ENCODE measurements around the gene KIF2A.

KIF2A gene

GRCh38 chr5:62331921-62332320 is 25.9 kb downstream of the KIF2A start:
- H3K9me3 ChIP-seq (ENCODE audit: low read length): no peaks in the 10 kb centered on the region
- H3K36me3 ChIP-seq (ENCODE audit: insufficient read depth, low read length): peaks cover 5% of the 10 kb centered on the region
- H3K27me3 ChIP-seq (ENCODE audit: control insufficient read depth in 1 of 2, insufficient read depth in 2 of 2, low read length in 2 of 2): no peaks in the 10 kb centered on the region
- no peak overlapping the region for H3K9ac ChIP-seq (ENCODE audit: low read length)
- no peaks in the 10 kb centered on the region for H3K4me1 ChIP-seq (ENCODE audit: insufficient read depth, low read length)
- H3K27ac ChIP-seq (ENCODE audit: low read depth, low read length): no peak overlapping the region
- H3K4me3 ChIP-seq (ENCODE audit: low read depth in 1 of 2, low read length in 2 of 2): no peak overlapping the region

- Histone ChIP-seq H3K4me3 (ENCODE audit: low read depth in 1 of 2, low read length in 2 of 2) (no peak overlapping the region), H3K9me3 (ENCODE audit: low read length) (no peaks in the 10 kb centered on the region), H3K27ac (ENCODE audit: low read depth, low read length) (no peak overlapping the region), H3K27me3 (ENCODE audit: control insufficient read depth in 1 of 2, insufficient read depth in 2 of 2, low read length in 2 of 2) (no peaks in the 10 kb centered on the region), H3K36me3 (ENCODE audit: insufficient read depth, low read length) (peaks cover 5% of the 10 kb centered on the region), H3K4me1 (ENCODE audit: insufficient read depth, low read length) (no peaks in the 10 kb centered on the region), H3K9ac (ENCODE audit: low read length) (no peak overlapping the region)
Observed at GRCh38 chr5:62333250-62333794, 27.3 kb downstream of the KIF2A start.

GRCh38 chr5:62334082-62334481 is 28.1 kb downstream of the KIF2A start:
- Histone ChIP-seq H3K36me3 (ENCODE audit: insufficient read depth, low read length) (peaks cover 5% of the 10 kb centered on the region), H3K4me3 (ENCODE audit: low read depth in 1 of 2, low read length in 2 of 2) (no peak overlapping the region), H3K9ac (ENCODE audit: low read length) (no peak overlapping the region), H3K9me3 (ENCODE audit: low read length) (no peaks in the 10 kb centered on the region), H3K27me3 (ENCODE audit: control insufficient read depth in 1 of 2, insufficient read depth in 2 of 2, low read length in 2 of 2) (no peaks in the 10 kb centered on the region), H3K27ac (ENCODE audit: low read depth, low read length) (no peak overlapping the region), H3K4me1 (ENCODE audit: insufficient read depth, low read length) (no peaks in the 10 kb centered on the region)

- no peak overlapping the region for H3K27ac ChIP-seq (ENCODE audit: low read depth, low read length)
- H3K4me3 ChIP-seq (ENCODE audit: low read depth in 1 of 2, low read length in 2 of 2): no peak overlapping the region
- no peaks in the 10 kb centered on the region for H3K9me3 ChIP-seq (ENCODE audit: low read length)
- H3K36me3 ChIP-seq (ENCODE audit: insufficient read depth, low read length): no peaks in the 10 kb centered on the region
- no peak overlapping the region for H3K9ac ChIP-seq (ENCODE audit: low read length)
- H3K4me1 ChIP-seq (ENCODE audit: insufficient read depth, low read length): no peaks in the 10 kb centered on the region
- H3K27me3 ChIP-seq (ENCODE audit: control insufficient read depth in 1 of 2, insufficient read depth in 2 of 2, low read length in 2 of 2): no peaks in the 10 kb centered on the region
Observed at GRCh38 chr5:62340392-62340791, 34.4 kb downstream of the KIF2A start.

GRCh38 chr5:62340979-62341378 is 35.0 kb downstream of the KIF2A start:
- H3K9ac ChIP-seq (ENCODE audit: low read length): no peak overlapping the region
- H3K27ac ChIP-seq (ENCODE audit: low read depth, low read length): no peak overlapping the region
- no peaks in the 10 kb centered on the region for H3K36me3 ChIP-seq (ENCODE audit: insufficient read depth, low read length)
- no peaks in the 10 kb centered on the region for H3K9me3 ChIP-seq (ENCODE audit: low read length)
- no peaks in the 10 kb centered on the region for H3K4me1 ChIP-seq (ENCODE audit: insufficient read depth, low read length)
- no peaks in the 10 kb centered on the region for H3K27me3 ChIP-seq (ENCODE audit: control insufficient read depth in 1 of 2, insufficient read depth in 2 of 2, low read length in 2 of 2)
- H3K4me3 ChIP-seq (ENCODE audit: low read depth in 1 of 2, low read length in 2 of 2): no peak overlapping the region

GRCh38 chr5:62341783-62342475 is 35.9 kb downstream of the KIF2A start:
- Histone ChIP-seq H3K36me3 (ENCODE audit: insufficient read depth, low read length) (no peaks in the 10 kb centered on the region), H3K9me3 (ENCODE audit: low read length) (no peaks in the 10 kb centered on the region), H3K4me3 (ENCODE audit: low read depth in 1 of 2, low read length in 2 of 2) (no peak overlapping the region), H3K9ac (ENCODE audit: low read length) (no peak overlapping the region), H3K4me1 (ENCODE audit: insufficient read depth, low read length) (no peaks in the 10 kb centered on the region), H3K27me3 (ENCODE audit: control insufficient read depth in 1 of 2, insufficient read depth in 2 of 2, low read length in 2 of 2) (no peaks in the 10 kb centered on the region), H3K27ac (ENCODE audit: low read depth, low read length) (no peak overlapping the region)

GRCh38 chr5:62342476-62342837 is 36.5 kb downstream of the KIF2A start:
- Histone ChIP-seq H3K9ac (ENCODE audit: low read length) (no peak overlapping the region), H3K27me3 (ENCODE audit: control insufficient read depth in 1 of 2, insufficient read depth in 2 of 2, low read length in 2 of 2) (no peaks in the 10 kb centered on the region), H3K9me3 (ENCODE audit: low read length) (no peaks in the 10 kb centered on the region), H3K4me3 (ENCODE audit: low read depth in 1 of 2, low read length in 2 of 2) (no peak overlapping the region), H3K4me1 (ENCODE audit: insufficient read depth, low read length) (no peaks in the 10 kb centered on the region), H3K27ac (ENCODE audit: low read depth, low read length) (no peak overlapping the region), H3K36me3 (ENCODE audit: insufficient read depth, low read length) (no peaks in the 10 kb centered on the region)

GRCh38 chr5:62343428-62343827 is 37.4 kb downstream of the KIF2A start:
- no peaks in the 10 kb centered on the region for H3K27me3 ChIP-seq (ENCODE audit: control insufficient read depth in 1 of 2, insufficient read depth in 2 of 2, low read length in 2 of 2)
- H3K9ac ChIP-seq (ENCODE audit: low read length): no peak overlapping the region
- H3K27ac ChIP-seq (ENCODE audit: low read depth, low read length): no peak overlapping the region
- H3K4me1 ChIP-seq (ENCODE audit: insufficient read depth, low read length): no peaks in the 10 kb centered on the region
- H3K4me3 ChIP-seq (ENCODE audit: low read depth in 1 of 2, low read length in 2 of 2): no peak overlapping the region
- no peaks in the 10 kb centered on the region for H3K9me3 ChIP-seq (ENCODE audit: low read length)
- no peaks in the 10 kb centered on the region for H3K36me3 ChIP-seq (ENCODE audit: insufficient read depth, low read length)

GRCh38 chr5:62346748-62347147 is 40.7 kb downstream of the KIF2A start:
- H3K27me3 ChIP-seq (ENCODE audit: control insufficient read depth in 1 of 2, insufficient read depth in 2 of 2, low read length in 2 of 2): no peaks in the 10 kb centered on the region
- H3K27ac ChIP-seq (ENCODE audit: low read depth, low read length): no peak overlapping the region
- no peak overlapping the region for H3K4me3 ChIP-seq (ENCODE audit: low read depth in 1 of 2, low read length in 2 of 2)
- no peak overlapping the region for H3K9ac ChIP-seq (ENCODE audit: low read length)
- no peaks in the 10 kb centered on the region for H3K4me1 ChIP-seq (ENCODE audit: insufficient read depth, low read length)
- H3K36me3 ChIP-seq (ENCODE audit: insufficient read depth, low read length): no peaks in the 10 kb centered on the region
- no peaks in the 10 kb centered on the region for H3K9me3 ChIP-seq (ENCODE audit: low read length)

GRCh38 chr5:62347928-62348327 is 41.9 kb downstream of the KIF2A start:
- H3K4me1 ChIP-seq (ENCODE audit: insufficient read depth, low read length): no peaks in the 10 kb centered on the region
- no peak overlapping the region for H3K9ac ChIP-seq (ENCODE audit: low read length)
- no peak overlapping the region for H3K27ac ChIP-seq (ENCODE audit: low read depth, low read length)
- H3K36me3 ChIP-seq (ENCODE audit: insufficient read depth, low read length): peaks cover 5% of the 10 kb centered on the region
- no peaks in the 10 kb centered on the region for H3K9me3 ChIP-seq (ENCODE audit: low read length)
- no peaks in the 10 kb centered on the region for H3K27me3 ChIP-seq (ENCODE audit: control insufficient read depth in 1 of 2, insufficient read depth in 2 of 2, low read length in 2 of 2)
- H3K4me3 ChIP-seq (ENCODE audit: low read depth in 1 of 2, low read length in 2 of 2): no peak overlapping the region

GRCh38 chr5:62348723-62349481 is 42.9 kb downstream of the KIF2A start:
- Histone ChIP-seq H3K27ac (ENCODE audit: low read depth, low read length) (no peak overlapping the region), H3K9me3 (ENCODE audit: low read length) (no peaks in the 10 kb centered on the region), H3K36me3 (ENCODE audit: insufficient read depth, low read length) (peaks cover 8% of the 10 kb centered on the region), H3K4me1 (ENCODE audit: insufficient read depth, low read length) (no peaks in the 10 kb centered on the region), H3K27me3 (ENCODE audit: control insufficient read depth in 1 of 2, insufficient read depth in 2 of 2, low read length in 2 of 2) (no peaks in the 10 kb centered on the region), H3K9ac (ENCODE audit: low read length) (no peak overlapping the region), H3K4me3 (ENCODE audit: low read depth in 1 of 2, low read length in 2 of 2) (no peak overlapping the region)
